Naive B cell (primary cell): ENCODE results near the gene ITM2B. TPM values are rescaled to one million over a fixed set of nuclear protein-coding genes. Genes with fewer than 3 reads are reported as not detected.
"Not testable (repeated sequence)": the region's sequence is repeated elsewhere in the genome, so short reads cannot be mapped to it uniquely, and the experiment has no call there.

Experiments used
- ATAC-seq, 2 donors: fragments of 150-1000 bp; cut with Tn5 transposase; 2 replicates each; pipeline ENCODE4 v1.10.0; 2021; ENCODE audit warnings: low read depth in 2 of 2, mild to moderate bottlenecking in 2 of 2, moderate library complexity in 2 of 2
- DNase-seq: peaks from one replicate; pipeline ENCODE4 v3.0.0; 2022
- H3K27ac Mint-ChIP-seq, 6 donors: one replicate each; pipeline ENCODE4 v1.8.0; 2020 to 2022; ENCODE audit warnings: mild to moderate bottlenecking in 6 of 6, mixed read lengths in 6 of 6, moderate library complexity in 5 of 6, inconsistent platforms in 2 of 6
- H3K27me3 Mint-ChIP-seq, 3 donors: one replicate each; pipeline ENCODE4 v1.8.0; 2021 to 2022; ENCODE audit warnings: mixed read lengths in 3 of 3, mild to moderate bottlenecking in 1 of 3
- H3K36me3 Mint-ChIP-seq, 2 donors: one replicate each; pipeline ENCODE4 v1.8.0; 2020 to 2022; ENCODE audit warnings: mixed read lengths in 2 of 2, inconsistent platforms in 1 of 2, mild to moderate bottlenecking in 1 of 2
- H3K4me1 Mint-ChIP-seq, 3 donors: one replicate each; pipeline ENCODE4 v1.8.0; 2020 to 2022; ENCODE audit warnings: mixed read lengths in 3 of 3, inconsistent platforms in 1 of 3, mild to moderate bottlenecking in 1 of 3, moderate library complexity in 1 of 3
- H3K4me3 Mint-ChIP-seq, 8 donors: one replicate each; pipeline ENCODE4 v1.8.0; 2020 to 2022; ENCODE audit warnings: mild to moderate bottlenecking in 8 of 8, mixed read lengths in 8 of 8, moderate library complexity in 8 of 8, inconsistent platforms in 2 of 8
- H3K9me3 Mint-ChIP-seq, 7 donors: one replicate each; pipeline ENCODE4 v1.8.0; 2020 to 2022; ENCODE audit warnings: mixed read lengths in 7 of 7, mild to moderate bottlenecking in 5 of 7, inconsistent platforms in 2 of 7, moderate library complexity in 1 of 7
- polyA plus RNA-seq, 6 donors: library from polyadenylated mRNA; unstranded; fragments of 300-500 nt; fragmentation: Illumina TruSeq; gene quantifications; one replicate each; pipeline ENCODE4 v1.2.3, GENCODE V29; 2021; ENCODE audit warnings: low read depth in 6 of 6

ITM2B gene
- polyA plus RNA-seq, 6 donors from 2014 or later: 633 to 911 (median 766) TPM

DNA sequence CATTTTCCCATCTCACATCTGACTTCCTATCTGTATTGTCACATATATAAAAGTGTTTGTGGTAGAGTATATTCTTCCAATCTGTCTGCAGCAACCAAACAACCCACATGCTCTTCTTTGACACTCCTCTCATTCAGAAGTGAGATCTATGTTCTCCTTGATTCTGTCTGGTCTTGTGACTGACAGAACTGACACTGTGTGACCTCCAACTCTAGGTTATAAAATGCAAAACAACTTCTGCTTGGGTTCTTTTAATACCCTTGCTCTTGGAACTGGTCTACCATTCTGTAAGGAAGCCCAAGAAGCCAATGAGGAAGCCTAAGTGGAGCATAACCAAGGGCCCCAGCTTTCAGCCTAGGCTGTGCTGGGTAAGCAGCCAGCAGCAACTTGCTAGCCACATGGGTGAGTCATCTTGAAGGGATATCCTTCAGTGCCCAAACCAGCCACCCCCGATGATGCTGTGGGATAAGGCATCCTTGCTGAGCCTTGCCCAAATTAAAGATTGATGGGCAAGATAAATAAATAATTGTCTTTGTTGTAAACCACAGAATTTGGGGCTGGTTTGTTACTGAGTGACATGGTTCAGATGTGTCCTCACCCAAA is 18.4 kb upstream of the ITM2B start:
- Mint-ChIP-seq H3K9me3 (peaks cover 0 to 9% (median 3%) of the 10 kb centered on the region in 7 donors), H3K36me3 (peaks cover 0 to 8% of the 10 kb centered on the region in 2 donors), H3K27ac (no peak overlapping the region), H3K4me1 (peaks cover 1 to 5% (median 2%) of the 10 kb centered on the region in 3 donors), H3K4me3 (no peak overlapping the region), H3K27me3 (peaks cover 0 to 7% (median 5%) of the 10 kb centered on the region in 3 donors)
- DNase-seq (no peak), ATAC-seq (no peak)

DNA sequence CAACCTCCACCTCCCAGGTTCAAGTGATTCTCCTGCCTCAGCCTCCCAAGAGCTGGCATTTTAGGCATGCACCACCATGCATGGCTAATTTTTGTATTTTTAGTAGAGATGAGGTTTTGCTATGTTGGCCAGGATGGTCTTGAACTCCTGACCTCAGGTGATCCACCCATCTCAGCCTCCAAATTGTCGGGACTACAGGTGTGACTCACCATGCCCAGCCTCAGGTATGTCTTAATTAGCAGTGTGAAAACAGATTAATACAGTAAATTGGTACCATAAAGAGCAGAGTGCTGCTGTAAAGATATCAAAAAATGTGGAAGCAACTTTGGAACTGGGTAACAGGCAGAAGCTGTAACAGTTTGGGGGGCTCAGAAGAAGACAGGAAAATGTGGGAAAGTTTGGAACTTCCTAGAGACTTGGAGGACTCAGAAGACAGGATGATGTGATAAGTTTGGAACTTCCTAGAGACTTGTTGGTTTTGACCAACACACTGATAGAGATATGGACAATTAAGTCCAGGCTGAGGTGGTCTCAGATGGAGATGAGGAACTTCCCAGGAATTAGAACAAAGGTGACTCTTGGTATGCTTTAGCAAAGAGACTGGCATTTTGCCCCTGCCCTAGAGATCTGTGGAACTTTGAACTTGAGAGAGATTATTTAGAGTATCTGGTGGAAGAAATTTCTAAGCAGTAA is 17.3 kb upstream of the ITM2B start:
- not testable (repeated sequence) for H3K4me3 Mint-ChIP-seq, H3K36me3 Mint-ChIP-seq, H3K27ac Mint-ChIP-seq, DNase-seq, H3K27me3 Mint-ChIP-seq, ATAC-seq, H3K9me3 Mint-ChIP-seq
- peaks cover 11 to 15% (median 12%) of the 10 kb centered on the region in 3 donors for H3K4me1 Mint-ChIP-seq

DNA sequence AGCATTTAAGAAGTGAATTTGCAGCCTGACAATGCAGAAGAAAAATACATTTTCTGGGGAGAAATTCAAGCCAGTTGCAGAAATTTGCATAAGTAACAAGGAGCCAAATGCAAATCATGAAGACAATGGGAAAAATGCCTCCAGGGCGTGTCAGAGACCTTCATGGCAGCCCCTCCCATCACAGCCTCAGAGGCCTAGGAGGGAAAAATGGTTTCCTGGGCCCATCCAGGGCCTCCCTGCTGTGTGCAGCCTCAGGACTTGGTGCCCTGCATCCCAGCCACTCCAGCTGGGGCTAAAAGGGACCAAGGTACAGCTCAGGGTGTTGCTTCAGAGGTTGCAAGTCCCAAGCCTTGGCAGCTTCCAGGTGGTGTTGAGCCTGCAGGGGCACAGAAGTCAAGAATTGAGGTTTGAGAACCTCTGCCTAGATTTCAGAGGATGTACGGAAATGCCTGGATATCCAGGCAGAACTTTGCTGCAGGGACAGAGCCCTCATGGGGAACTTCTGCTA is 16.7 kb upstream of the ITM2B start:
- Mint-ChIP-seq H3K36me3 (peaks cover 0 to 8% of the 10 kb centered on the region in 2 donors), H3K4me3 (no peak overlapping the region), H3K4me1 (peaks cover 17 to 21% (median 18%) of the 10 kb centered on the region in 3 donors), H3K27ac (no peak overlapping the region), H3K9me3 (peaks cover 0 to 9% (median 3%) of the 10 kb centered on the region in 7 donors), H3K27me3 (peaks cover 0 to 7% (median 5%) of the 10 kb centered on the region in 3 donors)
- DNase-seq (no peak), ATAC-seq (no peak)

DNA sequence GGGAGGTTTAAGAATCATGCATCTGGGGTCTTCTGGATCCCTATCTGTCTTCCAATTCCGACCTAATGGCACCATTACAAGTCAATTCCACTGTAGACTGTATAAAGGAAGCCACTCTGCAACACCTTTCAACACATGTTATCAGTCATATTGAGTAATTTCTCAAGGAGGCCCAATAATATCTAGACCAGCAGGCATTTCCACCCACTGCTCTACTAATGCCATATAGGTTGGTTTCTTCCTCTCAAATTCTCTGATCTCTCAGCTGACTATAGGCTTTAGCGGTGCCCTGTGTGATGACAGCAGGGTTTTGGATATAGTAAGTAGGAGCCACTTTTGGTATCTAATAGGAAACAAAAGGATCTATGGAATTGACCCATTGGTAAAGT is 12.4 kb upstream of the ITM2B start:
- Mint-ChIP-seq H3K4me1 (peaks cover 32 to 44% (median 39%) of the 10 kb centered on the region in 3 donors), H3K9me3 (peaks cover 0 to 7% (median 3%) of the 10 kb centered on the region in 7 donors), H3K27me3 (no peaks in the 10 kb centered on the region), H3K27ac (peak overlapping the region in 4 of 6 donors; percentile 57 to 92 (median 72)), H3K4me3 (peak overlapping the region; percentile 77 to 91 (median 84)), H3K36me3 (peaks cover 0 to 8% of the 10 kb centered on the region in 2 donors)
- DNase-seq: no peak
- peak; percentile 23 to 37 for ATAC-seq

DNA sequence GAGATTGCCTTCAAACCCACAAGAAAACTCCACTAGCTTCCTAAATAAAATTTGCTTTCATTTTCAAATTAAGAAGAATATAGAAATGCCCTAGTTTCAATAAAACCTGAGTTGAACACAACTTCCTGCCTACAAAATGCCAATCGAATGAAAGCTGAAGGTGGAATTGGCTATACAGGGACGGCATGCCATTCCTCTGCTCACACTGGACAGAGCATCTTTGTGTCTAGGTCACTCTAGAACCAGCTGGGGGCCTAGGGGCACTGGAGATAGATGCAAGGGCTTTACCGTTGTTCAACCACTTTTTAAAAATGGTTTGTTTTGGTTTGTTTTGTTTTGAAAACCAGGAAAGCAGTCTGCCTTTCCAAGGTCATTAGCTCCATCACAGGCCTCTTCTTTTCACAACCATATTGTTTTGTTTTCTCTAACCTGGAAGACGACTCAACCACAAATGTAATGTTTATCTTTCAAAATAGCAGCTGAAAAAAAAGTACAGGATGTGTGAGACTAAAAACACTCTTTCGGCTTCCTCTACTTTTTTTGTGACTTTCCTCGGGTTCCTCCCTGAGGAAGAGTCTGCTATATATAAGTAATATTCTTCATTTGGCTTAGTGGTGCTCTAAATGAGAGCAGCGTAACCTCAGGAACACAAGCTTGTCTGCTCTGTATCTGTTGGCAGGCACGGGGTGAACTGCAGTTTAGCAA is 11.9 kb upstream of the ITM2B start:
- Mint-ChIP-seq H3K9me3 (peaks cover 0 to 3% (median 2%) of the 10 kb centered on the region in 7 donors), H3K4me3 (peak overlapping the region; percentile 77 to 91 (median 84)), H3K4me1 (peaks cover 32 to 44% (median 39%) of the 10 kb centered on the region in 3 donors), H3K27me3 (no peaks in the 10 kb centered on the region), H3K36me3 (peaks cover 0 to 8% of the 10 kb centered on the region in 2 donors), H3K27ac (peak overlapping the region; percentile 55 to 92 (median 72))
- no peak for DNase-seq
- peak; percentile 40 to 49 for ATAC-seq

DNA sequence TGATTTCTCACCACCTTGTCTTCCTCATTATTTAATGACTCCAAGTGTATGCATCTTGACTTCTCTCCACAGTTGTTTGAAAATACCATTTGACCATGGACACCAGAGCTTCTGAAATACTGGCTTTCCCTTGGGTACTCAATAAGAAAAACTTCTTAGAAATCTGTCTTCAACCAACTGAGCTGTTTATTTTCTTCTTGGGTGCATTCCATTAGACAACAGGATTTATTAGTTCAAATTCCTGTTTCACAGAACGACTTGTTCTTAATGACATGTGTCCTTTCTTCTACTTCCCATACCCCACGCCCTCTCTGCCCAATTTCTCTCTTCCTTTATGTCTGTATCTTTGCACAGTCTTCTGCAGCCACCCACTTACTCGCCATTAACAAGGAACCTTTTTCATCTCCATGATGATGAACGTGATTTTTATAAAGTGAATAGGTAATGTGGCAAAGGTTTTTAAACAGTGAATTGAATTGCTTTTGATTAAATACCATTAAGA is 11.3 kb upstream of the ITM2B start:
- ATAC-seq (no peak), DNase-seq (no peak)
- H3K4me1 Mint-ChIP-seq: peaks cover 32 to 44% (median 38%) of the 10 kb centered on the region in 3 donors
- H3K27me3 Mint-ChIP-seq: no peaks in the 10 kb centered on the region
- H3K9me3 Mint-ChIP-seq: peaks cover 0 to 3% (median 2%) of the 10 kb centered on the region in 7 donors
- H3K27ac Mint-ChIP-seq: peak overlapping the region; percentile 9 to 92 (median 60)
- H3K36me3 Mint-ChIP-seq: peaks cover 0 to 8% of the 10 kb centered on the region in 2 donors
- peak overlapping the region; percentile 77 to 91 (median 84) for H3K4me3 Mint-ChIP-seq

DNA sequence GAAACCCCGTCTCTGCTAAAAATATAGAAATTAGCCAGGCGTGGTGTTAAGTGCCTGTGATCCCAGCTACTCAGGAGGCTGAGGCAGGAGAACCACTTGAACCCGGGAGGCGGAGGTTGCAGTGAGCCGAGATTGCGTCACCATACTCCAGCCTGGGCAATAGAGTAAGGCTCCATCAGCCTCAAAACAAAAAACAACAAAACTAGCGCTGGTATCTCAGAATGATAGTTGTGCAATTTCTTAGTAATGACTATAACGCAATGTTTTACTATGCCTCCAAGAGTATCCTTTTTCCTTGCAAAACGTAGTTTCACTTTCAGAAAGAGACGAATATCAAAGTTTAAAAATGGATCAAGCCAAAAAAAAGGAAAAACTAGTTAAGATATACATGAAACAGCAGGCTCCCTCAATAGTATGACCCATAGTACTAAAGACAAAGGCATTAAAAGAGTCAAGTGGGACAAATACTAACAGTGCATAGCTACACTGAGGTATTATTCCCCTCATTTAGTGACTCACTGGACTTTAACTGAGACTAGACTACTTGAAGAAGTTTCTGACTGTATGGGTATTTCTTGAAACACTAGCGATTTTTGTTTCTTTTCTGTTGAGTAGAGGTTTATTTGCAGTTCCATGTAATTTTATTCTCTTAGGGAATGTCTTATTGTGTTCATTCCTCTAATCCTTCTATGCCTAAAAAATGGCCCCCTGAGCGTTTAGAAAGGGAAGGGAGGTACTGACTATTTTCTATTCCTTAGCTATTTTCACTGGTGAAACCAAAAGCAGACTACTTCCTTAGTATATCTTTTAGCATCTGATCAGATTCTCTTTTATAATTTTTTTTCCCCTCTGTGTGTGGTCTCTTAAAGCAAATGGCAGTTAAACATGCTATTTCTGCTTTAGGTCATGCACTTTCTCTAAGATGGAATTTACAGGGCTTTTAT is 10.4 kb upstream of the ITM2B start:
- peak overlapping the region in 2 of 6 donors; percentile 36 to 63 for H3K27ac Mint-ChIP-seq
- H3K9me3 Mint-ChIP-seq: peaks cover 0 to 1% (median 0%) of the 10 kb centered on the region in 7 donors
- ATAC-seq (peak; percentile 28 to 43), DNase-seq (no peak)
- peak overlapping the region in 7 of 8 donors; percentile 6 to 86 (median 68) for H3K4me3 Mint-ChIP-seq
- H3K27me3 Mint-ChIP-seq: no peaks in the 10 kb centered on the region
- H3K4me1 Mint-ChIP-seq: peaks cover 32 to 44% (median 37%) of the 10 kb centered on the region in 3 donors
- peaks cover 0 to under 1% of the 10 kb centered on the region in 2 donors for H3K36me3 Mint-ChIP-seq

DNA sequence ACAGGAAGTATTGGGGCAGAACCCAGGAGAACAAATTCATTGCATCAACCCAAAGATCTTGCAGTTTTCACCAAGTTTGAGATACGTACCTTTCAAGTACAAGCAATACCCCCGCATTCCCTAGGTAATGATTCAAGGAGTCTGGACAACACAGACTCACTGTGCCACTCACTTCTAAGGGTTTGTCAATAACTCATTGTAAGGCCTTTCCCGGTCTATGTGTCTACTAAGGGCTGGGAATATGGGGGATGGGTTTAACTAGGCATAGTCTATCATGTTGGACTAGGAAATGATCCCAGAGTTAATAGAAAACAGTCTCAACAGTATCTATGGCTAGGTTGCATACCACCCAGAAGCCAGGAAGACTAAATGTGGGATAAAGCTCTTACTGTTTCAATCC is 8.3 kb upstream of the ITM2B start:
- Mint-ChIP-seq H3K4me3 (no peak overlapping the region), H3K4me1 (peaks cover 30 to 41% (median 34%) of the 10 kb centered on the region in 3 donors), H3K27ac (no peak overlapping the region)

DNA sequence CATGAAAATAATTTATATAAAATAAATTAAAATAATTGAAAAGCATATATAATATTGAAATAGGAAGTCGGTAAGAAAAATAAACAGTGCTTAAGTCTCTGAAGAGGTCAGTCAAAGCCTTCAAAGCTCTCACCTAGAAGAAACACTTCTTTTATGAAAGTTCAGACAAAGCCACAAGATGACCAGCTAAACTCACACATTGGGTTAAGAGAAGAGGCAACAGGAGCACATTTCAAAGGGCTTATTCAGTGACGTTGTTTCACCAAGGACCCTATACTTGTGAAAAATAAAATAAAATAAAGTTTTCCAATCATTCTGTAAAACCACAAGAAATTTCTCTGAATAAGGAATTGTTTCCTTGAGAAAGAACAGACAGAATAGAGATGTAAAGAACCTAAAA is 2.5 kb upstream of the ITM2B start:
- H3K36me3 Mint-ChIP-seq: no peaks in the 10 kb centered on the region
- DNase-seq (no peak), ATAC-seq (no peak)
- peaks cover 15 to 30% (median 21%) of the 10 kb centered on the region in 3 donors for H3K4me1 Mint-ChIP-seq
- no peak overlapping the region for H3K4me3 Mint-ChIP-seq
- no peaks in the 10 kb centered on the region for H3K9me3 Mint-ChIP-seq
- peaks cover 0 to 8% (median 0%) of the 10 kb centered on the region in 3 donors for H3K27me3 Mint-ChIP-seq
- H3K27ac Mint-ChIP-seq: no peak overlapping the region

More for the DNA sequence above, 8.3 kb upstream of the ITM2B start:
- ATAC-seq (no peak), DNase-seq (no peak)
- Mint-ChIP-seq H3K36me3 (no peaks in the 10 kb centered on the region), H3K9me3 (no peaks in the 10 kb centered on the region), H3K27me3 (peaks cover 0 to 8% (median 0%) of the 10 kb centered on the region in 3 donors)

DNA sequence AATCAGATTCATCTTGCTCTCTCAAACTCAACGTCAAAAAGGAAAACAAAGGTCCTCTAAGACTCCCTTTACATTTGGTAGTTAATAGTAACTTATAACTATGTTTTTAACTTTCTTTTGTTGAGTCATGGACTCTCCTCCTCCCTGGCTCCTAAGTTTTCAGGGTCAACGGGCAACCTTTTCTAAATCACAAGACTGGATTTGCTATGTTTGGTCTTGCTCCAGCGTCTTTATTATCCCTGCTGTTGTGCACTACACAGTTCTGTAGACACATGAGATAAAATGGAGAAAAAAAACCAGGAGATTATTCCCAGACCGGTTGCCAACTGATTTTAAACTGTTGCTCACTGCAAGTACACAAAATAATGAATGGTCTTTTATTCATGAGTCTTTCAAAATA is 1.9 kb upstream of the ITM2B start:
- DNase-seq (no peak), ATAC-seq (no peak)
- Mint-ChIP-seq H3K4me3 (peak overlapping the region in 6 of 8 donors; percentile 26 to 99 (median 96)), H3K9me3 (no peaks in the 10 kb centered on the region), H3K4me1 (peaks cover 20 to 35% (median 26%) of the 10 kb centered on the region in 3 donors), H3K27me3 (peaks cover 0 to 8% (median 0%) of the 10 kb centered on the region in 3 donors), H3K36me3 (no peaks in the 10 kb centered on the region), H3K27ac (peak overlapping the region in 1 of 6 donors; percentile 72)

DNA sequence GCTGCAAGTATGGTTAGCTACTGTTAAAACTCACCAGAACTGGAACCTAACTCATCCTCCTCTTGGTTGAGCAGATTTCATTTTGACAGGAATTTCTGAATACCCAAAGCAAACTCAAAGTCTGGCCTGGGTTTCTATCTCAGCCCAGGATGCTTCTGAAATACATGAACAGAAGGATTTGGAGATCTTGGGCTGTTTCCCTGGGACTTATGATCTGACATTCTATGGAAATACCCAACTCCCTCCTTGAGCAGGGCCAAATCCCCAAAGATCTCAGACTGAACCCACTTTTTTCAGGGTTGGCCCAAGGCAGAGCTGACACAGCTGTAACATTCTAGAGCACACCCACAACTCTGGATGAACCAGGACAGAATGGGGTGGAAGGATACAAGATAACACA is 1.1 kb upstream of the ITM2B start:
- Mint-ChIP-seq H3K9me3 (no peaks in the 10 kb centered on the region), H3K27me3 (peaks cover 0 to 8% (median 0%) of the 10 kb centered on the region in 3 donors), H3K4me3 (peak overlapping the region; percentile 89 to 99 (median 96)), H3K27ac (peak overlapping the region in 5 of 6 donors; percentile 88 to 99 (median 94)), H3K4me1 (peaks cover 29 to 44% (median 35%) of the 10 kb centered on the region in 3 donors), H3K36me3 (no peaks in the 10 kb centered on the region)
- ATAC-seq (no peak), DNase-seq (no peak)

DNA sequence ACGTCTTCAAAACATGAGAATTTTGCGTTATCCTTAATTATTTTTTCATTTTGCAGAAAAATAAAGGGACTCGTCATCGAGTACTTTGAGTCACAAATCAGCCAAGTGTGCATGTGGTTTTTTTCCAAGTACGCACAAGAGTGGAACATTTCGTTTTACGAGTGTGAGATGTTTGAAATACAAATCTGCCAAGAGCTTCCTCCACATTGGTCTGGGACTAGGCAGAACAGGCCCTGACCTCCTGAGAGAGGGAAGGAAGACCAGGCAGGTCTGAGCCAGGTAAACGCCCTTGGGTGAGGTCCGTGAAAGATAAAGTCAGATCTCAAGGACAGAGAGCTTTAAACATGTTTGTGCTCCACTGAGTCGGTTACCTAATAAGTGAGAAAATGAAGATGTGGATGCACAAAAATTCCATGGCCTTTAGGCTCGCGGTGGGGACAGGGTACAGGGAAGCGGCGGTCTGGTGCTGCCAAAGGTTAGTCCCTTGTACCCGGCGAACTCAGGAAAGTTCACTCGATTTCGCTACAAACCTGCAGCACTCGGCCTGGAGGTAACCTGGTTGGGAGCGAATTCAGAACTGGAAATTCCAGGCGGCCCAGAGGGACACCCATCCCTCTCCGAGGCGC is 473 bp upstream of the ITM2B start:
- H3K27ac Mint-ChIP-seq: peak overlapping the region; percentile 88 to 99 (median 96)
- H3K9me3 Mint-ChIP-seq: no peaks in the 10 kb centered on the region
- peak; percentile 20 for DNase-seq
- H3K4me3 Mint-ChIP-seq: peak overlapping the region; percentile 89 to 99 (median 96)
- H3K36me3 Mint-ChIP-seq: no peaks in the 10 kb centered on the region
- H3K4me1 Mint-ChIP-seq: peaks cover 35 to 50% (median 41%) of the 10 kb centered on the region in 3 donors
- ATAC-seq: peak; percentile 11 to 20
- peaks cover 0 to 8% (median 0%) of the 10 kb centered on the region in 3 donors for H3K27me3 Mint-ChIP-seq
